ENCODE measurements around the gene MACROD2. TPM values are rescaled to one million over a fixed set of nuclear protein-coding genes. Genes with fewer than 3 reads are reported as not detected.

The MACROD2 gene
- total RNA-seq, 4 donors from 2014 or later = 10.0 to 24.0 (median 17.0) TPM

DNA sequence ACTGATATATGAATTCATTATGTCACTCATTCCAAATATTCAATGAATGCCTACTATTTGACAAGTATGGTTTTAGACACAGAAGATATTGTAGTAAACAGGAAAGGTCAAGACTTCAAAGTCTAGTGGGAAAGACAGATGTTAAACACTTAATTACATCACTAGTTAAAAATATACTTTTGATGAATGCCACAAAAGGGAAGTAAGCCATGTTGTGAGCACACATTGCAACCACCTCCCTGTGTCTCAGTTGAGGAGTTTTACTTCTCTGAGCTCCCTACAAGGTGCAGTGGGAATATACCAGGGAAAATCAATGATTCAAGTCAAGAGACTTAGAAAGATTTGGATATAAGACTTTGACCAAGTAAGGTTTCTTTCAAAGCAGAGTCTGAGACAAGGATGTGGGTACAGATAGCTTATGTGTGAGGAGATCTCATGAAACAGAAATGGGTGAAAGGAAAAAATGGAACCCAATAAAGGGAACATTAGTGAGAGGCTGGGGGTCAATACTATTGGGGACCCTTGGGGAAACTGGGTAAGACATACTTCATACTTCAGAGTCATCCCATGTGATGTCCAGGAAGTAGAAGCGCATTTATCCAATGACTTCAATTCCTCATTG, 2074.2 kb downstream of the MACROD2 start:
- no peak for TF ChIP-seq POLR2A (IDR thresholded peaks at IDR 0.05)
- TF ChIP-seq, protein P1, sequence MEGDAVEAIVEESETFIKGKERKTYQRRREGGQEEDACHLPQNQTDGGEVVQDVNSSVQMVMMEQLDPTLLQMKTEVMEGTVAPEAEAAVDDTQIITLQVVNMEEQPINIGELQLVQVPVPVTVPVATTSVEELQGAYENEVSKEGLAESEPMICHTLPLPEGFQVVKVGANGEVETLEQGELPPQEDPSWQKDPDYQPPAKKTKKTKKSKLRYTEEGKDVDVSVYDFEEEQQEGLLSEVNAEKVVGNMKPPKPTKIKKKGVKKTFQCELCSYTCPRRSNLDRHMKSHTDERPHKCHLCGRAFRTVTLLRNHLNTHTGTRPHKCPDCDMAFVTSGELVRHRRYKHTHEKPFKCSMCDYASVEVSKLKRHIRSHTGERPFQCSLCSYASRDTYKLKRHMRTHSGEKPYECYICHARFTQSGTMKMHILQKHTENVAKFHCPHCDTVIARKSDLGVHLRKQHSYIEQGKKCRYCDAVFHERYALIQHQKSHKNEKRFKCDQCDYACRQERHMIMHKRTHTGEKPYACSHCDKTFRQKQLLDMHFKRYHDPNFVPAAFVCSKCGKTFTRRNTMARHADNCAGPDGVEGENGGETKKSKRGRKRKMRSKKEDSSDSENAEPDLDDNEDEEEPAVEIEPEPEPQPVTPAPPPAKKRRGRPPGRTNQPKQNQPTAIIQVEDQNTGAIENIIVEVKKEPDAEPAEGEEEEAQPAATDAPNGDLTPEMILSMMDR (IDR thresholded peaks at IDR 0.05) = no peak
- H3K4me3 ChIP-seq (ENCODE audit: low read depth, poor library complexity, severe bottlenecking) = no peak overlapping the region
- no peak for DNase-seq (ENCODE audit: low spot score in 2 of 2)
- intact Hi-C loops (cut with DNase I; ENCODE audit: low total_unique reads) = no loop called here
- WGBS, 2 donors = 88 to 100% methylated on average over 1 of the region's 1 CpG

DNA sequence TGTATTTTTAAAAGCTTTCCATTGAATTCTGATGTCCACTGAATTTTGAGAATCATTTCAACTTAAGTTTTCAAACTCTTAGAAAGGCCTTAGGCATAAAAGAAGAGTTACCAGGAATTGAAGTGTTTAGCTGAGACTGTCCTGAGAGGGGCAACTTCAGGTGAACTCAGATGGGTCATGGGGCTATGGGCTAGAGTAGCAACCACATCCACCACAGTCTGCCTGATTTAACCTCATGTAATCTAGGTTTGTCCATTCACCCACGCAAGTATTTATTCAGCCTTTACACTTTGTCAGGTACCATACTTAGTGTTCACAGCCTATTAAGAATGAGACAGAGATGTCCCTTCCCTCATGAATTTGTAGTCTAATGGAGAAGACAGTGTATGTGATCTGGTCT, 2076.9 kb downstream of the MACROD2 start:
- intact Hi-C loops (cut with DNase I; ENCODE audit: low total_unique reads) = no loop called here
- DNase-seq (ENCODE audit: low spot score in 2 of 2) = no peak
- H3K4me3 ChIP-seq (ENCODE audit: low read depth, poor library complexity, severe bottlenecking) = no peak overlapping the region
- TF ChIP-seq POLR2A (IDR thresholded peaks at IDR 0.05) = no peak
- TF ChIP-seq, protein P1 (IDR thresholded peaks at IDR 0.05) = no peak
- WGBS, 2 donors = 90 to 96% methylated on average over 1 of the region's 1 CpG

DNA sequence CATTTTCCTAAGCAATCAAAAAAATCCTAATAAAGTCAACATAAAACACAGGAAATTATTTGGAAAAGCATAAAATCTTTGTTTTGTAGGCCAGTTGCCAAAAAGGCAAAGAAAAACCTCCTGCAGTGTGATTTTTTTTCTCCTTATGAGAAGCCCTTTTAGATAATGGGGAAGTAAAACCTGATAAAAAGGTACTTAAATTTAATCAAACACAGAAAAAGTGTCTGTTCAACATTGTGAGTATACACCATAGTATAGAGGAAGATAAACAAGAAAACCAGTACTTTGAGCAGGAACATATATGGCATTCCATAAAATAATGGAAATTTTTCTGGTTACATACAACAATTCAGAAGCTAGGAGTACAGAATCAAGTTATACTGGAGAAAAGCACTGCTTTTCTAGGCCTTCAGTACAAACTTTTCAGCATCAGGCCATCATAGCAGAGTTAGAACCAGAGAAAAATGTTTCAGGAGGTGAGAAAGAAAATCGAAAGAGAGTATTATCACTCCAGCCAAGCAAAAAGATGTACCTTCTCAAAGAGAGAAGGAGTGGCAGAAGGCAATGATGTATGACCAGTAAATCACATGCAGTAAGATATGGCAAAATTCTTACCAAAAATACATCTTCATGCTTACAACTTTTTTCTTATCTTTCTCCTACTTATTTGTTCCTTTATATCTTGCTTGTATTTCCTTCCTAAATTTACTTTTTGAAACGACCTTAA, 2083.0 kb downstream of the MACROD2 start:
- intact Hi-C loops (cut with DNase I; ENCODE audit: low total_unique reads) = no loop called here
- DNase-seq (ENCODE audit: low spot score in 2 of 2) = no peak

DNA sequence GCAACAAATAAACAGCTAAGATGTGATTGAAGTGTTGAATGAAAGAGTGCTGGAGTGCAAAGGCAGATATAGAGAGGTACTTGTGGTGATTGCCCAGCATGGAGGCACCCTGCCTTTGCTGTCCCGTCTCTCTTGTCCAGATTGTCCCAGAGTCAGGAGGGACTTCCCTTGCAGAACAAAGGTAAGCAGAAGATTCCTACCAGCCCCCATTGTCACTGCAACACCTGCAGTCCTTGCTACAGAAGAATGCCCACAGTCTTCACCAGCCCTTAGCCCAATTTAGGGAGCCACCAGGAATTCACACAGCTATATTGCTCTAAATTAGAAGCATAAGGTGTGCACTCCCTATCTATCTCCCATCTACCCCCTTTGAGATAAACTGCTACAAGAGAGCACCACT, 2086.1 kb downstream of the MACROD2 start:
- WGBS, 2 donors = 69 to 92% methylated on average over 1 of the region's 1 CpG
- intact Hi-C loops (cut with DNase I; ENCODE audit: low total_unique reads) = no loop called here
- TF ChIP-seq, protein P1 (IDR thresholded peaks at IDR 0.05) = no peak
- no peak for TF ChIP-seq POLR2A (IDR thresholded peaks at IDR 0.05)

More for the DNA sequence above, 2083.0 kb downstream of the MACROD2 start:
- 71 to 73% methylated on average over 2 of the region's 2 CpGs for WGBS, 2 donors
- H3K4me3 ChIP-seq (ENCODE audit: low read depth, poor library complexity, severe bottlenecking) = no peak overlapping the region
- TF ChIP-seq, protein P1 (IDR thresholded peaks at IDR 0.05) = no peak
- no peak for TF ChIP-seq POLR2A (IDR thresholded peaks at IDR 0.05)

DNA sequence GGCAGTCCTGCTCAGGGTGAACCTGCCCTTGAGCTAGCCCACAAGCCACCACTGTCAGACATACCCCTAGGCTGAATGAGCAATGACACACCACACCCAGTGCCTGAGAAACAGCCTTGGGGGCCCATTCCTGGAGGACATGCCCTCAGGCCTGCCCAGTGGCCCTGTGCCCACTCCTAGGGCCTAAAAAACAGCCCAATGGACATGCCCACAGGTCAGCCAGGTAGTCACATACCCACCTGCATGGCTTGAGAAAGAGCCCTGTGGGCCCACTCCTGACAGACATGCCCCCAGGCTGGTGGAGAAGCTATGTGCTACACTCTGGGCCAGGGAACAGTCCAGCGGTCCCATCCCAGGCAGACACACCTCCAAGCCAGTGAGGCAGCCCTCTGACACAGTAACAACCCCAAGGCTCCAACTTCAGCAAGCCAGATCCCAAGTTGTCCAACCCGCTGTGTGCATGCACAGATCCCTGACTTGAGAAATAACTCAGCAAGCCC, 2086.8 kb downstream of the MACROD2 start:
- no peak overlapping the region for H3K4me3 ChIP-seq (ENCODE audit: low read depth, poor library complexity, severe bottlenecking)
- TF ChIP-seq, protein P1 (IDR thresholded peaks at IDR 0.05) = no peak
- TF ChIP-seq POLR2A (IDR thresholded peaks at IDR 0.05) = no peak
- DNase-seq (ENCODE audit: low spot score in 2 of 2) = no peak
- intact Hi-C loops (cut with DNase I; ENCODE audit: low total_unique reads) = no loop called here
- WGBS, 2 donors = 90 to 100% methylated on average over 1 of the region's 2 CpGs

More for the DNA sequence above, 2086.1 kb downstream of the MACROD2 start:
- no peak for DNase-seq (ENCODE audit: low spot score in 2 of 2)
- no peak overlapping the region for H3K4me3 ChIP-seq (ENCODE audit: low read depth, poor library complexity, severe bottlenecking)
